GM23338 (cell line): ENCODE data around the gene EIF5A. TPM values are rescaled to one million over a fixed set of nuclear protein-coding genes. Genes with fewer than 3 reads are reported as not detected.
A peak's percentile ranks its signal among the peaks of the same experiment; 100 is the strongest.

Experiments used
- ATAC-seq: fragments of 200-7000 bp; cut with Tn5 transposase; 3 replicates; pipeline ENCODE4 v1.9.1; 2020
- DNase-seq: peaks from one replicate; pipeline ENCODE4 v3.0.0-alpha.2; 2015; ENCODE audit warnings: low spot score
- H2AFZ ChIP-seq: fragments of 200-600 bp; sonication (generic); 2 replicates; pipeline ENCODE4 v1.8.0; 2016; ENCODE audit warnings: antibody characterized with exemption, mild to moderate bottlenecking, moderate library complexity
- H3F3A ChIP-seq: fragments of 200-600 bp; sonication (generic); replicated peaks from 2 replicates; pipeline ENCODE4 v1.8.0; 2017; ENCODE audit warnings: antibody characterized with exemption, mixed run types, low read depth
- H3K27ac ChIP-seq: fragments of 200-600 bp; sonication (generic); 2 replicates; pipeline ENCODE4 v1.6.1; 2016; ENCODE audit warnings: low read depth
- H3K27me3 ChIP-seq: fragments of 200-600 bp; sonication (generic); 2 replicates; pipeline ENCODE4 v1.8.0; 2016; ENCODE audit warnings: mild to moderate bottlenecking, mixed run types, moderate library complexity; ENCODE audit not compliant: insufficient read depth
- H3K36me3 ChIP-seq: fragments of 200-600 bp; sonication (generic); 2 replicates; pipeline ENCODE4 v1.8.0; 2016; ENCODE audit warnings: mild to moderate bottlenecking; ENCODE audit not compliant: insufficient read depth
- H3K4me1 ChIP-seq: fragments of 200-600 bp; sonication (generic); 2 replicates; pipeline ENCODE4 v1.8.0; 2016; ENCODE audit warnings: mild to moderate bottlenecking, moderate library complexity; ENCODE audit not compliant: insufficient read depth
- H3K4me2 ChIP-seq: fragments of 200-600 bp; sonication (generic); 2 replicates; pipeline ENCODE4 v1.7.1; 2017; ENCODE audit warnings: mixed run types
- H3K4me3 ChIP-seq: fragments of 200-600 bp; sonication (generic); 2 replicates; pipeline ENCODE4 v1.6.1; 2016; ENCODE audit warnings: mixed run types
- H3K79me2 ChIP-seq: fragments of 200-600 bp; sonication (generic); replicated peaks from 2 replicates; pipeline ENCODE4 v1.8.0; 2017; ENCODE audit warnings: mild to moderate bottlenecking; ENCODE audit not compliant: insufficient read depth
- H3K9me2 ChIP-seq: fragments of 200-600 bp; sonication (generic); 2 replicates; pipeline ENCODE4 v1.8.0; 2017; ENCODE audit not compliant: insufficient read depth
- H4K20me1 ChIP-seq: fragments of 200-600 bp; sonication (generic); replicated peaks from 2 replicates; pipeline ENCODE4 v1.8.0; 2017; ENCODE audit warnings: mild to moderate bottlenecking; ENCODE audit not compliant: insufficient read depth
- H3K27ac Mint-ChIP-seq: 2 replicates; pipeline ENCODE4 v1.8.0; 2020; ENCODE audit warnings: inconsistent platforms, mild to moderate bottlenecking, moderate library complexity, mixed read lengths
- H3K27me3 Mint-ChIP-seq: 3 replicates; pipeline ENCODE4 v1.8.0; 2022; ENCODE audit warnings: low read depth, mild to moderate bottlenecking, moderate library complexity, mixed read lengths, inconsistent platforms; ENCODE audit not compliant: insufficient read depth, poor library complexity
- H3K36me3 Mint-ChIP-seq: 3 replicates; pipeline ENCODE4 v1.8.0; 2021; ENCODE audit warnings: low read depth, mild to moderate bottlenecking, inconsistent platforms, moderate library complexity, mixed read lengths
- H3K4me1 Mint-ChIP-seq: 3 replicates; pipeline ENCODE4 v1.8.0; 2020; ENCODE audit warnings: mild to moderate bottlenecking, inconsistent platforms, mixed read lengths
- H3K4me3 Mint-ChIP-seq: 3 replicates; pipeline ENCODE4 v1.8.0; 2021; ENCODE audit warnings: moderate library complexity, mild to moderate bottlenecking, inconsistent platforms, mixed read lengths
- H3K9me3 Mint-ChIP-seq: 3 replicates; pipeline ENCODE4 v1.8.0; 2020; ENCODE audit warnings: moderate library complexity, mild to moderate bottlenecking, inconsistent platforms, mixed read lengths
- CREB1 ChIP-seq: fragments of 250-450 bp; sonication (Bioruptor Pico); IDR thresholded peaks from 2 replicates; pipeline ENCODE4 v1.5.0; 2020; ENCODE audit warnings: low read depth, mild to moderate bottlenecking, moderate library complexity
- EZH2 ChIP-seq: fragments of 200-600 bp; sonication (generic); IDR thresholded peaks from one replicate; pipeline ENCODE4 v1.8.0; 2017; ENCODE audit warnings: antibody characterized with exemption, mild to moderate bottlenecking, low read depth; ENCODE audit not compliant: unreplicated experiment
- EZH2phosphoT487 ChIP-seq: fragments of 200-600 bp; sonication (generic); IDR thresholded peaks from one replicate; pipeline ENCODE4 v1.8.1; 2018; ENCODE audit warnings: antibody characterized with exemption; ENCODE audit not compliant: unreplicated experiment
- JUNB ChIP-seq: IDR thresholded peaks from one replicate; pipeline ENCODE4 v1.6.1; 2016; ENCODE audit warnings: antibody characterized with exemption; ENCODE audit not compliant: unreplicated experiment
- POLR2AphosphoS5 ChIP-seq: IDR thresholded peaks from 2 replicates; pipeline ENCODE4 v1.6.1; 2016; ENCODE audit warnings: antibody characterized with exemption, low read depth
- STAT1 ChIP-seq: IDR thresholded peaks from one replicate; pipeline ENCODE4 v1.6.1; 2016; ENCODE audit warnings: antibody characterized with exemption; ENCODE audit not compliant: unreplicated experiment
- ZNF331 ChIP-seq: fragments of 250-450 bp; sonication (Bioruptor Pico); IDR thresholded peaks from 2 replicates; pipeline ENCODE4 v1.5.0; 2020; ENCODE audit warnings: low read depth, mild to moderate bottlenecking, moderate library complexity
- polyA plus RNA-seq: library from polyadenylated mRNA; unstranded; fragments of >200 nt; fragmentation: Nextera tagmentation; extraction: Ambion mirVana; gene quantifications from 2 replicates; pipeline ENCODE4 v1.2.1, GENCODE V29; 2016
- total RNA-seq: library from RNA; depleted of rRNA; stranded (reverse); fragments of >200 nt; shearing (Covaris generic); gene quantifications from 2 replicates; pipeline ENCODE4 v1.2.3, GENCODE V29; 2014
- TF ChIP-seq, protein P1 (sequence below): IDR thresholded peaks from one replicate; pipeline ENCODE4 v1.6.1; 2018; ENCODE audit warnings: antibody characterized with exemption; ENCODE audit not compliant: unreplicated experiment
- TF ChIP-seq, protein P2 (sequence below): IDR thresholded peaks from 2 replicates; pipeline ENCODE4 v1.6.1; 2016; ENCODE audit warnings: antibody characterized with exemption
- TF ChIP-seq, protein P3 (sequence below), 2 experiments: fragments of 200-600 bp in 1 of 2; sonication (generic) in 1 of 2; conservative IDR thresholded peaks; 2 replicates each; pipeline versions ENCODE4 v1.5.1 to v1.6.1; 2016 to 2017; ENCODE audit warnings: antibody characterized with exemption in 2 of 2, low read depth in 2 of 2, mild to moderate bottlenecking in 2 of 2, moderate library complexity in 1 of 2

Gene EIF5A
- total and polyA plus RNA-seq, 2 experiments from 2014 or later, result 833 to 1,562 TPM

DNA sequence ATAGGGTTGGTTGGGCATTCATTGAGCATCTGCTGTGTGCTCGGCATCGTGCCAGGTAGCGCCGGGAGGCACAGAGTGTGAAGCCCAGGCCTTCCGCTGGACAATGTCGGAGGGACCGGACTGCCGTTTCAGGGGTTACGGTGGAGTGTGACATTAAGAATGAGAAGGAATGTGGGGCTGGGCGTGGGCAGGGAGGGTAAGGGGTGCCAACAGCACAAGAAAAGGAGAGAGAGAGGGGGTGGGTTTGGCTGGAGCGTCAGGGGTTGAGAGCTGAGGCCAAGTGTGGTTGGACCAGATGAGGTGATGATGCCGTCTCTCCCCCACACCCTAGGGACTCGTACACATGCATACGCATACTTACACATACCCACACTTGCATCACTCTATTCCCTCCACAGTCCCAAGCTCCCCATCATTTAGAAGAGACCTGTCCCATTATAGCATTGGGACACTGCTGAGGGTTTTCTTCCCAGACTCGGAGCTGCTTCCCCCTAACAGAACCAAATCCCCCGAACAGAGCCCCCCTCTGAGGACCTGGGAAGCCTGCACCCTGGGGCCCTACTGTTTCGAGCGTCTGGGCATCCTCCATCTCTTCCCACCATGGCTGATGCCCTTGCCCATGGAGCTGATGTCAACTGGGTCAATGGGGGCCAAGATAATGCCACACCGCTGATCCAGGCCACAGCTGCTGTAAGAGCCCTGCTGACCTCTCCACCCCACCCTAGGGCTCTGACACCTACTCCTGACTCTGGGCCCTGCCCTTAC, 41.2 kb downstream of the EIF5A start:
- peaks cover 25% of the 10 kb centered on the region for H3K4me1 Mint-ChIP-seq
- H3K9me3 Mint-ChIP-seq, result no peaks in the 10 kb centered on the region
- no peak overlapping the region for H3K27ac Mint-ChIP-seq
- H2AFZ ChIP-seq, result no peak overlapping the region
- ATAC-seq (no peak), DNase-seq (no peak)
- H3K4me3 ChIP-seq, result no peak overlapping the region
- peaks cover 7% of the 10 kb centered on the region; the same call in 1 of the 3 replicates for H3K36me3 Mint-ChIP-seq
- no peaks in the 10 kb centered on the region for H3K79me2 ChIP-seq
- peaks cover 38% of the 10 kb centered on the region for H3K27me3 Mint-ChIP-seq
- H3K4me2 ChIP-seq, result peak overlapping the region; percentile 69; the same call in 1 of the 2 replicates
- H3K4me1 ChIP-seq, result peaks cover 15% of the 10 kb centered on the region
- TF ChIP-seq POLR2AphosphoS5 (no peak), JUNB (no peak), EZH2 (no peak), CREB1 (CRISPR knock-in tag) (no peak), EZH2phosphoT487 (no peak), ZNF331 (CRISPR knock-in tag) (no peak), STAT1 (no peak)
- TF ChIP-seq, protein P1, sequence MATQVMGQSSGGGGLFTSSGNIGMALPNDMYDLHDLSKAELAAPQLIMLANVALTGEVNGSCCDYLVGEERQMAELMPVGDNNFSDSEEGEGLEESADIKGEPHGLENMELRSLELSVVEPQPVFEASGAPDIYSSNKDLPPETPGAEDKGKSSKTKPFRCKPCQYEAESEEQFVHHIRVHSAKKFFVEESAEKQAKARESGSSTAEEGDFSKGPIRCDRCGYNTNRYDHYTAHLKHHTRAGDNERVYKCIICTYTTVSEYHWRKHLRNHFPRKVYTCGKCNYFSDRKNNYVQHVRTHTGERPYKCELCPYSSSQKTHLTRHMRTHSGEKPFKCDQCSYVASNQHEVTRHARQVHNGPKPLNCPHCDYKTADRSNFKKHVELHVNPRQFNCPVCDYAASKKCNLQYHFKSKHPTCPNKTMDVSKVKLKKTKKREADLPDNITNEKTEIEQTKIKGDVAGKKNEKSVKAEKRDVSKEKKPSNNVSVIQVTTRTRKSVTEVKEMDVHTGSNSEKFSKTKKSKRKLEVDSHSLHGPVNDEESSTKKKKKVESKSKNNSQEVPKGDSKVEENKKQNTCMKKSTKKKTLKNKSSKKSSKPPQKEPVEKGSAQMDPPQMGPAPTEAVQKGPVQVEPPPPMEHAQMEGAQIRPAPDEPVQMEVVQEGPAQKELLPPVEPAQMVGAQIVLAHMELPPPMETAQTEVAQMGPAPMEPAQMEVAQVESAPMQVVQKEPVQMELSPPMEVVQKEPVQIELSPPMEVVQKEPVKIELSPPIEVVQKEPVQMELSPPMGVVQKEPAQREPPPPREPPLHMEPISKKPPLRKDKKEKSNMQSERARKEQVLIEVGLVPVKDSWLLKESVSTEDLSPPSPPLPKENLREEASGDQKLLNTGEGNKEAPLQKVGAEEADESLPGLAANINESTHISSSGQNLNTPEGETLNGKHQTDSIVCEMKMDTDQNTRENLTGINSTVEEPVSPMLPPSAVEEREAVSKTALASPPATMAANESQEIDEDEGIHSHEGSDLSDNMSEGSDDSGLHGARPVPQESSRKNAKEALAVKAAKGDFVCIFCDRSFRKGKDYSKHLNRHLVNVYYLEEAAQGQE, result no peak
- TF ChIP-seq, protein P2, sequence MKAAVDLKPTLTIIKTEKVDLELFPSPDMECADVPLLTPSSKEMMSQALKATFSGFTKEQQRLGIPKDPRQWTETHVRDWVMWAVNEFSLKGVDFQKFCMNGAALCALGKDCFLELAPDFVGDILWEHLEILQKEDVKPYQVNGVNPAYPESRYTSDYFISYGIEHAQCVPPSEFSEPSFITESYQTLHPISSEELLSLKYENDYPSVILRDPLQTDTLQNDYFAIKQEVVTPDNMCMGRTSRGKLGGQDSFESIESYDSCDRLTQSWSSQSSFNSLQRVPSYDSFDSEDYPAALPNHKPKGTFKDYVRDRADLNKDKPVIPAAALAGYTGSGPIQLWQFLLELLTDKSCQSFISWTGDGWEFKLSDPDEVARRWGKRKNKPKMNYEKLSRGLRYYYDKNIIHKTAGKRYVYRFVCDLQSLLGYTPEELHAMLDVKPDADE, result no peak
- TF ChIP-seq, protein P3, sequence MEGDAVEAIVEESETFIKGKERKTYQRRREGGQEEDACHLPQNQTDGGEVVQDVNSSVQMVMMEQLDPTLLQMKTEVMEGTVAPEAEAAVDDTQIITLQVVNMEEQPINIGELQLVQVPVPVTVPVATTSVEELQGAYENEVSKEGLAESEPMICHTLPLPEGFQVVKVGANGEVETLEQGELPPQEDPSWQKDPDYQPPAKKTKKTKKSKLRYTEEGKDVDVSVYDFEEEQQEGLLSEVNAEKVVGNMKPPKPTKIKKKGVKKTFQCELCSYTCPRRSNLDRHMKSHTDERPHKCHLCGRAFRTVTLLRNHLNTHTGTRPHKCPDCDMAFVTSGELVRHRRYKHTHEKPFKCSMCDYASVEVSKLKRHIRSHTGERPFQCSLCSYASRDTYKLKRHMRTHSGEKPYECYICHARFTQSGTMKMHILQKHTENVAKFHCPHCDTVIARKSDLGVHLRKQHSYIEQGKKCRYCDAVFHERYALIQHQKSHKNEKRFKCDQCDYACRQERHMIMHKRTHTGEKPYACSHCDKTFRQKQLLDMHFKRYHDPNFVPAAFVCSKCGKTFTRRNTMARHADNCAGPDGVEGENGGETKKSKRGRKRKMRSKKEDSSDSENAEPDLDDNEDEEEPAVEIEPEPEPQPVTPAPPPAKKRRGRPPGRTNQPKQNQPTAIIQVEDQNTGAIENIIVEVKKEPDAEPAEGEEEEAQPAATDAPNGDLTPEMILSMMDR (conservative IDR thresholded peaks at IDR 0.05; ENCODE audit: low read depth in 2 of 2), result no peak
- no peaks in the 10 kb centered on the region for H3K36me3 ChIP-seq
- H3K27me3 ChIP-seq, result no peaks in the 10 kb centered on the region
- 0 out of 2 replicates have a peak, but pooled peaks cover 3% of the 10 kb centered on the region for H4K20me1 ChIP-seq
- H3K27ac ChIP-seq, result no peak overlapping the region
- H3K4me3 Mint-ChIP-seq, result no peak overlapping the region; the same call in 2 of the 3 replicates
- H3K9me2 ChIP-seq, result no peaks in the 10 kb centered on the region
- peaks cover 22% of the 10 kb centered on the region; the same call in 1 of the 2 replicates for H3F3A ChIP-seq
